Suprapubic skin (tissue), 4 donors: ENCODE results near the gene DIP2C. TPM values are rescaled to one million over a fixed set of nuclear protein-coding genes. Genes with fewer than 3 reads are reported as not detected.
"Not testable (repeated sequence)": the region's sequence is repeated elsewhere in the genome, so short reads cannot be mapped to it uniquely, and the experiment has no call there.

Experiments used
- DNase-seq, 2 donors: peaks; one replicate each; pipeline ENCODE4 v3.0.0-alpha.2; 2019; ENCODE audit warnings: low spot score in 2 of 2
- H3K27ac ChIP-seq: fragments of 200-600 bp; sonication (generic); one replicate; pipeline ENCODE4 v1.5.1; 2019
- H3K27me3 ChIP-seq: fragments of 200-600 bp; sonication (generic); one replicate; pipeline ENCODE4 v1.5.1; 2019
- H3K36me3 ChIP-seq: fragments of 200-600 bp; sonication (generic); one replicate; pipeline ENCODE4 v1.5.1; 2019
- H3K4me1 ChIP-seq: fragments of 200-600 bp; sonication (generic); one replicate; pipeline ENCODE4 v1.5.1; 2019
- H3K4me3 ChIP-seq: fragments of 200-600 bp; sonication (generic); one replicate; pipeline ENCODE4 v1.5.1; 2019; ENCODE audit warnings: mild to moderate bottlenecking
- H3K9me3 ChIP-seq: fragments of 200-600 bp; sonication (generic); one replicate; pipeline ENCODE4 v1.5.1; 2019
- CTCF ChIP-seq, 2 donors: fragments of 200-600 bp in 1 of 2; fragments of 450-650 bp in 1 of 2; sonication (generic) in 1 of 2; IDR thresholded peaks; one replicate each; pipeline ENCODE4 v1.5.1; 2016 to 2019; ENCODE audit warnings: antibody characterized with exemption in 2 of 2, mild to moderate bottlenecking in 1 of 2, moderate library complexity in 1 of 2
- EP300 ChIP-seq: sonication (generic); formaldehyde crosslinking; IDR thresholded peaks from one replicate; pipeline ENCODE4 v1.6.1; 2017; ENCODE audit warnings: antibody characterized with exemption
- POLR2A ChIP-seq, 2 donors: fragments of 450-650 bp; IDR thresholded peaks; one replicate each; pipeline ENCODE4 v1.6.1; 2017; ENCODE audit warnings: antibody characterized with exemption in 2 of 2, mild to moderate bottlenecking in 2 of 2, moderate library complexity in 2 of 2
- POLR2AphosphoS5 ChIP-seq, 3 donors: sonication (generic); formaldehyde crosslinking; IDR thresholded peaks; one replicate each; pipeline ENCODE4 v1.6.1; 2017; ENCODE audit warnings: antibody characterized with exemption in 3 of 3
- WGBS: methylation state at CpG from one replicate; pipeline ENCODE4 v1.1.5; 2018; 5-methylcytosine and 5-hydroxymethylcytosine counted together
- total RNA-seq, 4 donors: library from RNA; depleted of rRNA; stranded (reverse); fragments of >200 nt; gene quantifications; one replicate each; pipeline ENCODE4 v1.1.0, GENCODE V29; 2016

DIP2C gene
- total RNA-seq, 4 donors from 2014 or later = 6.7 to 23.3 (median 14.7) TPM

DNA sequence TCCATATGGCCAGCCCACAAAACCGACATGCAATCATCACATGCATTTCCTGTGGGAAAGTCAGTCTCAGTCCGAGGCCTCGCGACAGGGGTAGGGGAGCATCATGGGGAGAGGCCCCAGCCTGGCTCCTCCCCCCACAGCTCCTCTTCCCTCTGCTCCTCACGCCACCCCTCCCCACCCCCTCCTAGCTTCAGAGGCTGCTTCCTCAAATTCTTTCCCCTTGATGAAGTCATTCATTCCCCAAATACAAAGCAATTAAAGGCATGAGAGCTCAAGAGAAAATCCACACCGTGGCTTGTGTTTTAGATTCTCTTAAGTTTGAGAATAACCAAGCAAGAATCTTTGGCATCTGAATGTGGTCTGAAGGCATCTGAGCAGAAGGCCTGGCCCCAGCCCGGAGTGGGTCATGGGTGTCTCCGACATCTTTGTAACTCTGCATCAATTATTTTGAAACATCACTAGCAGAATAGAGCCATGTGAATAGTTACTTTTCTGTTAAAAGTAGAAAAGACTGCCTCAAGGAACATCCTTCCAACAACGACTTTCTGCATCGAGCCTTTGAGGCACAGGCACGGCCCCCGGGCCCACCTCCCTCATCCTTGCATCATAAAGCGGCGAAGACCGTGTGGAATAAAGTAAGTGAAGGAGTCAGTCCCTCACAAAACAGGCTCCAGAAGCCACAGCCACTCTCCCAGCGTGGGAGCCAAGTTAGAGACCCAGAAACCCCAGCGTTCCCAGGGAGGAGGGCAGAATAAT lies 90.9 kb downstream of the DIP2C start:
- 64% methylated on average over 17 of the region's 17 CpGs for WGBS
- DNase-seq = no peak

DNA sequence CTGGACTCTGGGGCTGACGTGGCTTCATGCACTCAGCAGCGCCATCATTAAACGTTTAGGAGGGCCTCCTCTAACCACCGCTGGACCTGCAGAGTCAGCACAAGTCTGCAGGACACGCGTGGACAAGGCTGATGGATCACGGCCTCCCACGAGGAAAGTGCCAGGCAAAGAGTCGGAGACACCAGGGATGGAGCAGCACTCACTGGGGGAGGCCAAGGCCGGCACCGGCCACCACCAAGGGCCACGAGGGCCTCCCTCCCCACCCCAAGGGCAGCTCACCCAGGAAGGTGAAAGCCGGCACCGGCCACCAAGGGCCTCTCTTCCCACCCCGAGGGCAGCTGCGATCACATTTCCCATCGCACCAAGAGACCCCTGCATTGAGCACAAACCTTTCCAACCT lies 91.5 kb downstream of the DIP2C start:
- Histone ChIP-seq H3K27me3 (no peaks in the 10 kb centered on the region), H3K4me1 (peaks cover 22% of the 10 kb centered on the region), H3K36me3 (no peaks in the 10 kb centered on the region), H3K9me3 (no peaks in the 10 kb centered on the region), H3K4me3 (no peak overlapping the region), H3K27ac (no peak overlapping the region)
- WGBS = 79% methylated on average over 9 of the region's 17 CpGs
- no peak for DNase-seq
- no peak for TF ChIP-seq POLR2A (IDR thresholded peaks at IDR 0.05)
- no peak for TF ChIP-seq EP300
- TF ChIP-seq POLR2AphosphoS5 (IDR thresholded peaks at IDR 0.05) = no peak
- TF ChIP-seq CTCF (IDR thresholded peaks at IDR 0.05) = no peak

More for the DNA sequence above, 90.9 kb downstream of the DIP2C start:
- TF ChIP-seq CTCF (IDR thresholded peaks at IDR 0.05) (no peak), EP300 (no peak), POLR2AphosphoS5 (IDR thresholded peaks at IDR 0.05) (no peak), POLR2A (IDR thresholded peaks at IDR 0.05) (no peak)
- Histone ChIP-seq H3K36me3 (no peaks in the 10 kb centered on the region), H3K27ac (no peak overlapping the region), H3K4me3 (no peak overlapping the region), H3K4me1 (peaks cover 22% of the 10 kb centered on the region), H3K9me3 (no peaks in the 10 kb centered on the region), H3K27me3 (no peaks in the 10 kb centered on the region)

DNA sequence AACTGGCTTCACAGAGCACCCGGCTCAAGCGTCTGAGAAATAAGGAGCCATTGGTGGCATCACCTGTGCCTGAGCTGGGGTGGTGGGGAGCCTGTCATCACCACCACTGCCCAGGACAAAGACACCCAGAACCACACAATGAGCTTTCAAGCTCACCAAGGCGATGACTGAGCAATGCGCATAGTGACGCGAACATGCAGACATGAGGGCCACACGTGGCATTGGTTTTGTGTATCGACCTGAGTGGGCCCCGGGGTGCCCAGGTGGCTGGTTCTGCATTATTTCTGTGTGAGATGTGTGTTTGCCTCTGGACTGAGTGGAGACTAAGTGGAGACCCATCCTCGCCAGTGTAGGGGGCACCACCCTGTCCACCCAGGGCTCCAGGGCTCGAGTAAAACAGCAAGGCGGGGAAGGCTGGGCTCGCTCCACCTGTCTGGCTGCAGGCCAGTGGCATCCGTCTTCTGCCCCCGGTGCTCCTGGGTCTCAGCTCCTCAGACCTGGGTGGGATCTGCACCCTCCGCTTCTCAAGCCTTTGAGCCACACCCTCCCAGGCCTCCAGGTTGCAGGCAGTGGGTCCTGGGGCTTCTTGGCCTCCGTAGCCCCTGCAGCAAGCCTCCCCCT lies 92.6 kb downstream of the DIP2C start:
- peaks cover 22% of the 10 kb centered on the region for H3K4me1 ChIP-seq
- no peaks in the 10 kb centered on the region for H3K27me3 ChIP-seq
- H3K9me3 ChIP-seq = no peaks in the 10 kb centered on the region
- 96% methylated on average over 17 of the region's 17 CpGs for WGBS
- DNase-seq = no peak
- no peak overlapping the region for H3K4me3 ChIP-seq
- H3K27ac ChIP-seq = no peak overlapping the region
- TF ChIP-seq EP300 (no peak), POLR2AphosphoS5 (IDR thresholded peaks at IDR 0.05) (no peak)
- no peaks in the 10 kb centered on the region for H3K36me3 ChIP-seq

- 92% methylated on average over 10 of the region's 10 CpGs for WGBS
Observed at GRCh38 chr10:596131-596530, 93.3 kb downstream of the DIP2C start.

DNA sequence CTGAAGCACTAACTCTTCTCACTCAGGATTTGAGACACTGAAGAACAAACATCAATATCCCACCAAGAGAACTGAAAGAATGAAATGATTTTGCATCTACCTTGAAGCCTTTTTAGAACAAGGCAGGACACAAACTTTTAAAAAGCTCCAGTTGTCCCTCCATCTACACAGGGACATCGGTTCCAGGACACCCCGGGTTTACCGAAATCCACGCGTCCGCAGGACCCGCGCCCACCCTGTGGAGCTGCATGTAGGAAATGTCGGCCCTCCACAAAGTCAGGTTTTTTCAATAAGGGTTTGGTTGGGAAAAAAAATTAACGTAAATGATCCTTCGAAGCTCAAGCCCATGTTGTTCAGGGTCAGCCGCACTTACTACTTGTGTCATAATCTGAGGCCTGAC lies 94.0 kb downstream of the DIP2C start:
- Histone ChIP-seq H3K27me3 (no peaks in the 10 kb centered on the region), H3K36me3 (no peaks in the 10 kb centered on the region), H3K4me1 (peaks cover 15% of the 10 kb centered on the region), H3K9me3 (no peaks in the 10 kb centered on the region), H3K27ac (no peak overlapping the region), H3K4me3 (no peak overlapping the region)
- 96% methylated on average over 12 of the region's 12 CpGs for WGBS
- TF ChIP-seq CTCF (IDR thresholded peaks at IDR 0.05) (no peak), POLR2A (IDR thresholded peaks at IDR 0.05) (no peak), EP300 (no peak), POLR2AphosphoS5 (IDR thresholded peaks at IDR 0.05) (no peak)
- no peak for DNase-seq

More at GRCh38 chr10:596131-596530, 93.3 kb downstream of the DIP2C start:
- not testable (repeated sequence) for H3K27ac ChIP-seq, H3K36me3 ChIP-seq, H3K9me3 ChIP-seq, H3K4me3 ChIP-seq, H3K27me3 ChIP-seq, DNase-seq
- peaks cover 18% of the 10 kb centered on the region for H3K4me1 ChIP-seq

- H3K27ac ChIP-seq = no peak overlapping the region
- WGBS = 95% methylated on average over 28 of the region's 28 CpGs
- DNase-seq = no peak
Observed at GRCh38 chr10:594584-595270, 94.7 kb downstream of the DIP2C start.

More at GRCh38 chr10:594584-595270, 94.7 kb downstream of the DIP2C start:
- Histone ChIP-seq H3K27me3 (no peaks in the 10 kb centered on the region), H3K4me1 (peaks cover 9% of the 10 kb centered on the region), H3K9me3 (no peaks in the 10 kb centered on the region), H3K36me3 (no peaks in the 10 kb centered on the region), H3K4me3 (no peak overlapping the region)
- TF ChIP-seq EP300 = no peak
- no peak for TF ChIP-seq POLR2A (IDR thresholded peaks at IDR 0.05)
- TF ChIP-seq POLR2AphosphoS5 (IDR thresholded peaks at IDR 0.05) = no peak
- TF ChIP-seq CTCF (IDR thresholded peaks at IDR 0.05) = no peak
